Right lobe of liver (tissue), 4 donors: Measurements from ENCODE around the gene GARIN5B.

Experiments used
- CTCF ChIP-seq, 4 donors: fragments of 200-600 bp in 3 of 4; fragments of 450-650 bp in 1 of 4; IDR thresholded peaks; one replicate each; pipeline versions ENCODE4 v1.5.1 to v1.8.0; 2016 to 2022; ENCODE audit warnings: antibody characterized with exemption in 4 of 4, mild to moderate bottlenecking in 2 of 4
- POLR2A ChIP-seq: fragments of 450-650 bp; IDR thresholded peaks from one replicate; pipeline ENCODE4 v1.6.1; 2017; ENCODE audit warnings: antibody characterized with exemption, mild to moderate bottlenecking
- donor health status: DM: no; HTN: no; CAD: no.
- donor health status: DM: no; HTN: no; CAD: no.
- donor health status: DM: no; HTN: yes; CAD: no.

DNA sequence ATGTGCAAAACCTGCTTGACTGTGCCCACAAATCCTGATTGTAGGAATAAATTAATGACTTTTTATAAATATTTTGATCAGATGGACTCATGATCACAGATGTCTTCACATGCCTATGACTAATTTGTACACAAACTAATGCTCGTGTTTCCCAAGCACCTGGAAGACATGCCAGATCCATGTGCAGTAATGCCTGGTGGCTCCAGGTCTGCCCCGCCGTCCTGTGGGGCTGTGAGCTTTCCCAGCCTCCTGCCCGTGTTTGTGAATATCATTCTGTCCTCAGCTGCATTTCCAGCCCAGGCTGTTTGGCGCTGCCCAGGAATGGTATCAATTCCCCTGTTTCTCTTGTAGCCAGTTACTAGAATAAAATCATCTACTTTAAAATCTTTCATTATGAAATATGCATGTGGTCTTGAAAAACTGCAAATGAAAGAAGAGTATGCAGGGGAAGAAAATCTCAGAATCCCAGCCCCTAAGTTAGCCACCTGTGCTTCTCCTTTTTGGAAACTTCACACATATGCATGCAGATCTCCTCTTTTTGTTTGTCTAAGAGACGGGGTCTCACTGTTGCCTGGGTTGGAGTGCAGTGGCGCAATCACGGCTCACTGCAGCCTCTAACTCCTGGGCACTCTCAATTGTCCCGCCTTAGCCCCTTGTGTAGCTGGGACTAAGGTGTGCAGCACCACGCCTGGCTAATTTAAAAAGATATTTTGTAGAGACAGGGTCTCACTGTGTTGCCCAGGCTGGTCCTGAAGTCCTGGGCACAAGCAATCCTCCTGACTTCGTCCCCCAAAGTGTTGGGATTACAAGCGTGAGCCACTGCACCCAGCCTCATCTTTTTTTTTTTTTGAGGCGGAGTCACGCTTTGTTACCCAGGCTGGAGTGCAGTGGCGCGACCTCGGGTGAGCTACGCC lies 28.9 kb upstream of the GARIN5B start:
- TF ChIP-seq CTCF (IDR thresholded peaks at IDR 0.05) (no peak), POLR2A (no peak)
